ENCODE data around the gene FLOT1. TPM values are rescaled to one million over a fixed set of nuclear protein-coding genes. Genes with fewer than 3 reads are reported as not detected.

The FLOT1 gene
- total and polyA plus RNA-seq, 2 of the 13 experiments (the other 11 are each of a cell fraction or from before 2014, with no cell fraction given): 82.3 to 130 TPM

DNA sequence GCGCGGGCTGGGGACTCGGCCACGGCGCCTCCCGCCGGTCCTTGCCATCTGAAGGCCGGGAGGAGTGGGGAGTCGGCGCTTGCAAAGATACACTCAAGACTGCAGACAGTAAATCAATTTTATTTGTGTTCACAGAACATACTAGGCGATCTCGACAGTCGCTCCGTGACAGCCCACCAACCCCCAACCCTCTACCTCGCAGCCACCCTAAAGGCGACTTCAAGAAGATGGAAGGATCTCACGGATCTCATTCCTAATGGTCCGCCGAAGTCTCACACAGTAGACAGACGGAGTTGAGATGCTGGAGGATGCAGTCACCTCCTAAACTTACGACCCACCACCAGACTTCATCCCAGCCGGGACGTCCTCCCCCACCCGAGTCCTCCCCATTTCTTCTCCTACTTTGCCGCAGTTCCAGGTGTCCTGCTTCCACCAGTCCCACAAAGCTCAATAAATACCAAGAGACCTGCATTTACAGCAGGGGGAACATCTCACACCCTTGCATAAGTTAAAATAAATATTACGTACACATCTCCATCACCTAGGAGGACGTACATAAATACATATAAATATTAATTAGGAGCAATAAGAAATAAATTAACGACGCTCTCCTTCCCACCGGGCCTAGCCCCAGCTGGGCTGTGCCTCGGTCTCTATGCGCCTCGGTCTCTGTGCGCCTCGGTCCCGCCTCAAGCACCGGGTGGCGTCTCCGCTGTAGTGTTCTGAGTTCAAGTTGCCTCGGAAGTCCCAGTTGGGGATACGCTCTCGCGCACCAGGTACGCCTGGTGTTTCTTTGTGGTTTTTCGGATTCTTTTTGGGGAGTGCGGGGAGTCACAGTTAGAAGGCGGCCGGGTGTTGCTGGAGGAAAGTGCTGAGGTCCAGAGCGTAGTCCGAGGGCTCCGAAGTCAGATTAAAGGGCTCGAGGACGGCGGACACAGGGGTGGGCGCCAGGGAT is 889 bp upstream of the FLOT1 start (continued):
- TF ChIP-seq ZNF124 (CRISPR knock-in tag; IDR thresholded peaks at IDR 0.05) (no peak), ZNF513 (CRISPR knock-in tag; conservative IDR thresholded peaks at IDR 0.05) (0 out of 2 replicates have a peak, but pooled peaks have one; percentile 21), CC2D1A (CRISPR knock-in tag; IDR thresholded peaks at IDR 0.05) (no peak; the same call in 1 of the 2 replicates), HDAC6 (IDR thresholded peaks at IDR 0.05; ENCODE audit: low read depth, low read length) (no peak; the same call in 1 of the 2 replicates), ZNF281 (CRISPR knock-in tag; IDR thresholded peaks at IDR 0.05; ENCODE audit: borderline replicate concordance) (no peak; the same call in 1 of the 2 replicates), ZNF101 (CRISPR knock-in tag; IDR thresholded peaks at IDR 0.05; ENCODE audit: borderline replicate concordance, low read depth) (0 out of 2 replicates have a peak, but pooled peaks have one; percentile 38), ZNF3 (CRISPR knock-in tag; IDR thresholded peaks at IDR 0.05) (0 out of 2 replicates have a peak, but pooled peaks have one; percentile 46), NR2F2 (IDR thresholded peaks at IDR 0.05; ENCODE audit: borderline replicate concordance, low read depth) (no peak), ZNF780A (CRISPR knock-in tag; IDR thresholded peaks at IDR 0.05) (no peak), SIN3A (IDR thresholded peaks at IDR 0.05; ENCODE audit: borderline replicate concordance, low read depth, low read length) (0 out of 2 replicates have a peak, but pooled peaks have one; percentile 42), ZNF75D (CRISPR knock-in tag; IDR thresholded peaks at IDR 0.05; ENCODE audit: borderline replicate concordance) (no peak), ZNF335 (CRISPR knock-in tag; IDR thresholded peaks at IDR 0.05) (no peak), KLF16 (CRISPR knock-in tag; IDR thresholded peaks at IDR 0.05) (no peak), RXRA (CRISPR knock-in tag; IDR thresholded peaks at IDR 0.05) (0 out of 2 replicates have a peak, but pooled peaks have one; percentile 1), IKZF4 (CRISPR knock-in tag; IDR thresholded peaks at IDR 0.05; ENCODE audit: borderline replicate concordance, low read depth, not compliant biosample characterization) (no peak), TEAD2 (CRISPR knock-in tag; IDR thresholded peaks at IDR 0.05) (no peak), HMG20B (CRISPR knock-in tag; conservative IDR thresholded peaks at IDR 0.05) (no peak), KDM6A (CRISPR knock-in tag; IDR thresholded peaks at IDR 0.05; ENCODE audit: low read depth) (no peak), PHF20 (CRISPR knock-in tag; IDR thresholded peaks at IDR 0.05) (no peak), HMGXB3 (CRISPR knock-in tag; IDR thresholded peaks at IDR 0.05; ENCODE audit: borderline replicate concordance) (peak; percentile 13; the same call in 1 of the 2 replicates)
